WTC11 (cell line): ENCODE data around the gene PLCG2. TPM values are rescaled to one million over a fixed set of nuclear protein-coding genes. Genes with fewer than 3 reads are reported as not detected.

ENCODE experiments used
- ATAC-seq: fragments of 200-7000 bp; cut with Tn5 transposase; 2 replicates; pipeline ENCODE4 v1.10.0; 2021; ENCODE audit warnings: mild to moderate bottlenecking, moderate library complexity
- CTCF ChIA-PET: fragments of 300-600 bp; sonication (Branson Sonifier 250); formaldehyde crosslinking; loops from one replicate; lab custom pipeline; 2021; ENCODE audit warnings: antibody characterized with exemption; lab: Charles Lee
- POLR2A ChIA-PET: fragments of 350-600 bp; sonication (Branson Sonifier 250); formaldehyde crosslinking; loops from one replicate; lab custom pipeline; 2021; ENCODE audit warnings: antibody characterized with exemption; lab: Charles Lee
- DNase-seq: peaks from one replicate; pipeline ENCODE4 v3.0.0; 2021; ENCODE audit warnings: low spot score
- H3K27ac Mint-ChIP-seq: 2 replicates; pipeline ENCODE4 v1.8.0; 2021; ENCODE audit warnings: mixed read lengths
- H3K27me3 Mint-ChIP-seq: 2 replicates; pipeline ENCODE4 v1.8.0; 2021; ENCODE audit warnings: low read depth, mild to moderate bottlenecking, moderate library complexity, mixed read lengths
- H3K36me3 Mint-ChIP-seq: 2 replicates; pipeline ENCODE4 v1.8.0; 2021; ENCODE audit warnings: mixed read lengths
- H3K4me1 Mint-ChIP-seq: 2 replicates; pipeline ENCODE4 v1.8.0; 2022; ENCODE audit warnings: mixed read lengths
- H3K4me3 Mint-ChIP-seq: 2 replicates; pipeline ENCODE4 v1.8.0; 2021; ENCODE audit warnings: mild to moderate bottlenecking, moderate library complexity, mixed read lengths
- H3K9me3 Mint-ChIP-seq: 2 replicates; pipeline ENCODE4 v1.8.0; 2021; ENCODE audit warnings: mixed read lengths
- ATF3 ChIP-seq: sonication (generic); formaldehyde crosslinking; conservative IDR thresholded peaks from 2 replicates; pipeline ENCODE4 v1.8.1; 2022; ENCODE audit warnings: mild to moderate bottlenecking, missing genetic modification reagents
- CDX4 ChIP-seq: fragments of 250-450 bp; sonication (Bioruptor Pico); IDR thresholded peaks from 2 replicates; pipeline ENCODE4 v1.9.0; 2021; ENCODE audit warnings: moderate library complexity, mild to moderate bottlenecking, inconsistent platforms, borderline replicate concordance
- E2F5 ChIP-seq: sonication (generic); formaldehyde crosslinking; IDR thresholded peaks from 2 replicates; pipeline ENCODE4 v1.8.1; 2022; ENCODE audit warnings: mild to moderate bottlenecking, moderate library complexity, missing genetic modification reagents
- ELF4 ChIP-seq: sonication (generic); formaldehyde crosslinking; IDR thresholded peaks from 2 replicates; pipeline ENCODE4 v1.8.1; 2022; ENCODE audit warnings: low read depth, mild to moderate bottlenecking, moderate library complexity, missing genetic modification reagents
- ERG ChIP-seq: fragments of 250-450 bp; sonication (Bioruptor Pico); IDR thresholded peaks from 2 replicates; pipeline ENCODE4 v1.8.0; 2021; ENCODE audit warnings: mild to moderate bottlenecking
- FOXP4 ChIP-seq: sonication (generic); formaldehyde crosslinking; IDR thresholded peaks from 2 replicates; pipeline ENCODE4 v1.8.0; 2022; ENCODE audit warnings: mild to moderate bottlenecking, missing genetic modification reagents
- JAZF1 ChIP-seq: fragments of 250-450 bp; sonication (Bioruptor Pico); IDR thresholded peaks from 2 replicates; pipeline ENCODE4 v1.9.0; 2021; ENCODE audit warnings: moderate library complexity, mild to moderate bottlenecking, inconsistent platforms
- RORB ChIP-seq: fragments of 250-450 bp; sonication (Bioruptor Pico); IDR thresholded peaks from 2 replicates; pipeline ENCODE4 v1.9.0; 2021; ENCODE audit warnings: mild to moderate bottlenecking
- STAT6 ChIP-seq: sonication (generic); formaldehyde crosslinking; conservative IDR thresholded peaks from 2 replicates; pipeline ENCODE4 v1.8.1; 2023; ENCODE audit warnings: mild to moderate bottlenecking, low read depth, missing genetic modification reagents, moderate library complexity
- TCF7 ChIP-seq: sonication (generic); formaldehyde crosslinking; IDR thresholded peaks from 2 replicates; pipeline ENCODE4 v1.8.0; 2022; ENCODE audit warnings: mild to moderate bottlenecking, low read depth, missing genetic modification reagents, moderate library complexity
- ZBTB43 ChIP-seq: sonication (generic); formaldehyde crosslinking; IDR thresholded peaks from 2 replicates; pipeline ENCODE4 v1.8.1; 2023; ENCODE audit warnings: mild to moderate bottlenecking, missing genetic modification reagents
- ZNF263 ChIP-seq: sonication (generic); formaldehyde crosslinking; IDR thresholded peaks from 2 replicates; pipeline ENCODE4 v1.8.1; 2022; ENCODE audit warnings: low read depth, mild to moderate bottlenecking, moderate library complexity, missing genetic modification reagents
- ZNF281 ChIP-seq: sonication (generic); formaldehyde crosslinking; IDR thresholded peaks from 2 replicates; pipeline ENCODE4 v1.8.0; 2023; ENCODE audit warnings: mild to moderate bottlenecking, missing genetic modification reagents
- ZNF416 ChIP-seq: fragments of 250-450 bp; sonication (Bioruptor Pico); IDR thresholded peaks from 2 replicates; pipeline ENCODE4 v1.9.0; 2021; ENCODE audit warnings: mild to moderate bottlenecking, inconsistent platforms
- ZNF423 ChIP-seq: fragments of 250-450 bp; sonication (Bioruptor Pico); IDR thresholded peaks from 2 replicates; pipeline ENCODE4 v2.1.2; 2022; ENCODE audit warnings: mild to moderate bottlenecking, moderate library complexity
- ZNF425 ChIP-seq: fragments of 250-450 bp; sonication (Bioruptor Pico); conservative IDR thresholded peaks from 2 replicates; pipeline ENCODE4 v1.9.0; 2021; ENCODE audit warnings: mild to moderate bottlenecking
- ZSCAN18 ChIP-seq: fragments of 250-450 bp; sonication (Bioruptor Pico); IDR thresholded peaks from 2 replicates; pipeline ENCODE4 v2.1.2; 2022; ENCODE audit warnings: mild to moderate bottlenecking, moderate library complexity
- total RNA-seq: library from RNA; stranded (reverse); gene quantifications from 3 replicates; pipeline ENCODE4 v1.2.3, GENCODE V29; 2021

Gene PLCG2
- total RNA-seq, 1 experiment from 2014 or later = 7.0 TPM

- TF ChIP-seq FOXP4 (no peak), ZNF263 (no peak), ZNF281 (CRISPR knock-in tag) (no peak), ZNF423 (CRISPR knock-in tag) (no peak)
- TF ChIP-seq, all 79 proteins: peak for 0
Observed at GRCh38 chr16:81987706-81988105, 208.6 kb downstream of the PLCG2 start (continued).

GRCh38 chr16:81992859-81993258, 213.8 kb downstream of the PLCG2 start:
- Mint-ChIP-seq H3K27ac (no peak overlapping the region), H3K36me3 (no peaks in the 10 kb centered on the region), H3K9me3 (no peaks in the 10 kb centered on the region), H3K4me3 (no peak overlapping the region), H3K27me3 (no peaks in the 10 kb centered on the region), H3K4me1 (peaks cover 29% of the 10 kb centered on the region)
- ChIA-PET CTCF (interaction anchor here (1.3 kb wide), 1 partner anchor 24 kb away, joined by 3 read pairs; no protein-coding TSS in a partner anchor), POLR2A (no interaction called here)
- no peak for ATAC-seq
- TF ChIP-seq RORB (CRISPR knock-in tag) (no peak), STAT6 (no peak), ELF4 (CRISPR knock-in tag) (no peak), CDX4 (CRISPR knock-in tag) (no peak)
- no peak for DNase-seq

- ATAC-seq (peak; percentile 70), DNase-seq (peak; percentile 37)
- TF ChIP-seq ZNF416 (CRISPR knock-in tag) = no peak
- TF ChIP-seq ERG (CRISPR knock-in tag) = no peak
- no peak for TF ChIP-seq ATF3 (CRISPR knock-in tag)
- TF ChIP-seq ZBTB43 = no peak
- TF ChIP-seq ZNF425 (CRISPR knock-in tag) = no peak
- no peak for TF ChIP-seq JAZF1
- no peak for TF ChIP-seq ZSCAN18 (CRISPR knock-in tag)
- TF ChIP-seq TCF7 = no peak
- TF ChIP-seq E2F5 = no peak
Observed at GRCh38 chr16:81994485-81994884, 215.4 kb downstream of the PLCG2 start.

More at GRCh38 chr16:81994485-81994884, 215.4 kb downstream of the PLCG2 start:
- ChIA-PET POLR2A (no interaction called here), CTCF (interaction anchor here (1.0 to 5.0 kb wide), 6 partner anchors 20 to 105 kb away, joined by 3 to 123 read pairs (median 4); no protein-coding TSS in a partner anchor)
- H3K4me1 Mint-ChIP-seq = peaks cover 29% of the 10 kb centered on the region
- H3K4me3 Mint-ChIP-seq = no peak overlapping the region
- no peaks in the 10 kb centered on the region for H3K27me3 Mint-ChIP-seq
- H3K36me3 Mint-ChIP-seq = no peaks in the 10 kb centered on the region
- 0 out of 2 replicates have a peak, but pooled peaks cover 3% of the 10 kb centered on the region for H3K9me3 Mint-ChIP-seq
- no peak overlapping the region for H3K27ac Mint-ChIP-seq
